ENCODE data around the gene MYG1.
A peak's percentile ranks its signal among the peaks of the same experiment; 100 is the strongest.

DNA sequence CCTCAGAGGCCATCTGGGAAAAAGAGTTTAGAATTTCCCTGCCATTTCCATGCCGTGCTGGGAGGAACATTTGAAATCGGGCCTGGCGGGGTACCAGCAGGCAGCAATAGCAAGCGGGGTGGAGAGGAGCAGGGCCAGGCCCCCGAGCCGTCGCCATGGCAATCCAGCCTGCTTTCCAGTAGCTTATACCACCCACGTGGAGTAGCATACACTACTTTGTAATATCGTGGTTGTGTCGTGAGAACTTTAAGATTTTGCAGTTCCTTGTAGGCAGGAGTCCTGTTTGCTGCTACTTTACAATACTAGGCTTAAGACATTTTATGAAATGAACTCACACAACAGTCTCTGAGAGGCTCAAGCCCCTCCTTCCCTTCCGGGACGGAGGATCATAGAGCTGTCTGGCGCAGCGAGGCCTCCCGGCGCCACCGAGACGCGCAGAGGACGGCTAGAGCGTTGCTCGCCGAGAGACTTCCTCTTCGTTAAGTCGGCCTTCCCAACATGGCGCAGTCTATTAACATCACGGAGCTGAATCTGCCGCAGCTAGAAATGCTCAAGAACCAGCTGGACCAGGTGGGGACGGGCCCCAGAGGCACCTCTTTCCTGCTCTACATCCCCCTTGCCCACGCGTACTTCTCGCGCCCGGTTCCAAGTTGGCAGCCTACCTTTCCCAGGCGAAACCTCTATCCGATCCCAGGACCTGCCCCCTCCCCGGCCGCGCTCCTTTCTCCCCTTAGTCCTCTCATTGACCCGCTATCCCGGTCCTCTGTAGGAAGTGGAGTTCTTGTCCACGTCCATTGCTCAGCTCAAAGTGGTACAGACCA lies 4.2 kb upstream of the MYG1 start, which contains the start of gene PFDN5:
- TF ChIP-seq POLR2A (IDR thresholded peaks at IDR 0.05), result peak; percentile 38 to 90 (median 88)
- TF ChIP-seq CTCF (IDR thresholded peaks at IDR 0.05), result peak in 4 of 7 experiments; percentile 36 to 47 (median 44)
